T follicular helper cell (primary cell): Measurements from ENCODE around the gene COMMD9.

Experiments used
- DNase-seq: peaks from one replicate; pipeline ENCODE4 v3.0.0-alpha.2; 2020; ENCODE audit warnings: low read depth

The COMMD9 gene

GRCh38 chr11:36257351-36257750, 31.9 kb downstream of the COMMD9 start:
- no peak for DNase-seq

- no peak for DNase-seq
Measured at GRCh38 chr11:36254713-36255112, 34.5 kb downstream of the COMMD9 start.

- no peak for DNase-seq
Measured at GRCh38 chr11:36253238-36253637, 36.0 kb downstream of the COMMD9 start.

- no peak for DNase-seq
Measured at GRCh38 chr11:36251823-36252222, 37.4 kb downstream of the COMMD9 start.

GRCh38 chr11:36249246-36249645, 40.0 kb downstream of the COMMD9 start:
- DNase-seq, result no peak

- no peak for DNase-seq
Measured at GRCh38 chr11:36248436-36248835, 40.8 kb downstream of the COMMD9 start.

- no peak for DNase-seq
Measured at GRCh38 chr11:36247493-36247892, 41.7 kb downstream of the COMMD9 start.

- DNase-seq, result no peak
Measured at GRCh38 chr11:36243641-36244040, 45.6 kb downstream of the COMMD9 start.

GRCh38 chr11:36241497-36241896, 47.7 kb downstream of the COMMD9 start:
- no peak for DNase-seq

GRCh38 chr11:36240801-36241200, 48.4 kb downstream of the COMMD9 start:
- no peak for DNase-seq

GRCh38 chr11:36240173-36240572, 49.1 kb downstream of the COMMD9 start:
- DNase-seq, result no peak

GRCh38 chr11:36239636-36240035, 49.6 kb downstream of the COMMD9 start:
- no peak for DNase-seq

- DNase-seq, result no peak
Measured at GRCh38 chr11:36238881-36239280, 50.3 kb downstream of the COMMD9 start.

- no peak for DNase-seq
Measured at GRCh38 chr11:36238036-36238631, 51.1 kb downstream of the COMMD9 start.

GRCh38 chr11:36237391-36237790, 51.8 kb downstream of the COMMD9 start:
- no peak for DNase-seq

- no peak for DNase-seq
Measured at GRCh38 chr11:36235750-36236149, 53.5 kb downstream of the COMMD9 start.

GRCh38 chr11:36234825-36235224, 54.4 kb downstream of the COMMD9 start:
- DNase-seq, result no peak

GRCh38 chr11:36233204-36233603, 56.0 kb downstream of the COMMD9 start:
- no peak for DNase-seq

- DNase-seq, result no peak
Measured at GRCh38 chr11:36230779-36231699, 58.2 kb downstream of the COMMD9 start.

- DNase-seq, result no peak
Measured at GRCh38 chr11:36229091-36229705, 60.0 kb downstream of the COMMD9 start.

GRCh38 chr11:36228689-36229088, 60.5 kb downstream of the COMMD9 start:
- no peak for DNase-seq

GRCh38 chr11:36227044-36227443, 62.2 kb downstream of the COMMD9 start:
- no peak for DNase-seq
